T-helper 2 cell treated with Interferon-gamma antibody and Interleukin-4, amounts not matched to agents 100 ng/mL and 5 ng/mL, for 36 hours (primary cell): ENCODE data around the gene POLG. TPM values are rescaled to one million over a fixed set of nuclear protein-coding genes. Genes with fewer than 3 reads are reported as not detected.

Source experiments
- intact Hi-C: fragments of 100-400 bp; cut with micrococcal nuclease; formaldehyde crosslinking; loops from one replicate; pipeline ENCODE4 v1.15.1; 2023
- total RNA-seq: library from RNA; stranded (reverse); gene quantifications from 2 replicates; pipeline ENCODE4 v1.2.3, GENCODE V29; 2022

The POLG gene
- total RNA-seq, 1 donor from 2014 or later, result 113 TPM

- intact Hi-C loops, result loop anchor here (2.0 kb wide), 1 partner anchor 38 kb away; no protein-coding TSS in a partner anchor
Observed at GRCh38 chr15:89370978-89371227, 36.3 kb upstream of the POLG start.

- intact Hi-C loops, result loop anchor here (2.0 kb wide), 1 partner anchor 38 kb away; no protein-coding TSS in a partner anchor
Observed at GRCh38 chr15:89370120-89370977, 35.7 kb upstream of the POLG start.

- intact Hi-C loops, result no loop called here
Observed at GRCh38 chr15:89369341-89369947, 34.8 kb upstream of the POLG start.

- intact Hi-C loops, result no loop called here
Observed at GRCh38 chr15:89368566-89369223, 34.1 kb upstream of the POLG start.

GRCh38 chr15:89367485-89368451, 33.1 kb upstream of the POLG start:
- intact Hi-C loops, result no loop called here

- intact Hi-C loops, result no loop called here
Observed at GRCh38 chr15:89366656-89367393, 32.2 kb upstream of the POLG start.

GRCh38 chr15:89365462-89366065, 30.9 kb upstream of the POLG start:
- intact Hi-C loops, result no loop called here

GRCh38 chr15:89364741-89365450, 30.3 kb upstream of the POLG start:
- intact Hi-C loops, result no loop called here

GRCh38 chr15:89364341-89364740, 29.7 kb upstream of the POLG start:
- intact Hi-C loops, result no loop called here

- intact Hi-C loops, result no loop called here
Observed at GRCh38 chr15:89363770-89364169, 29.1 kb upstream of the POLG start.

GRCh38 chr15:89363133-89363532, 28.5 kb upstream of the POLG start:
- intact Hi-C loops, result no loop called here

GRCh38 chr15:89362203-89363101, 27.8 kb upstream of the POLG start:
- intact Hi-C loops, result no loop called here

- intact Hi-C loops, result loop anchor here (2.0 kb wide), 1 partner anchor 45 kb away; no protein-coding TSS in a partner anchor
Observed at GRCh38 chr15:89361451-89362202, 27.0 kb upstream of the POLG start.

GRCh38 chr15:89360294-89360971, 25.8 kb upstream of the POLG start:
- intact Hi-C loops, result loop anchor here (2.0 kb wide), 1 partner anchor 46 kb away; no protein-coding TSS in a partner anchor

GRCh38 chr15:89359471-89360293, 25.1 kb upstream of the POLG start:
- intact Hi-C loops, result loop anchor here (2.0 kb wide), 3 partner anchors 47 to 113 kb away; no protein-coding TSS in a partner anchor
